SK-N-SH (cell line): ENCODE measurements around the gene ABCA7. TPM values are rescaled to one million over a fixed set of nuclear protein-coding genes. Genes with fewer than 3 reads are reported as not detected.

Experiments
- CTCF ChIA-PET: fragments of 300-600, 350-600 bp; formaldehyde crosslinking; extraction: SDS; loops from one replicate; lab custom pipeline; 2021; lab: Yijun Ruan, JAX
- POLR2A ChIA-PET: fragments of 350-600 bp; sonication (Branson Sonifier 250); formaldehyde crosslinking; extraction: SDS; loops from one replicate; lab custom pipeline; 2020; ENCODE audit warnings: antibody characterized with exemption, inconsistent platforms; lab: Yijun Ruan, JAX
- DNase-seq: peaks from one replicate; pipeline ENCODE4 v3.0.0; 2012
- H2AFZ ChIP-seq: fragments of 200-600 bp; sonication (generic); 2 replicates; pipeline ENCODE4 v1.8.1; 2016; ENCODE audit warnings: antibody characterized with exemption, mild to moderate bottlenecking, low read depth
- H3F3A ChIP-seq: fragments of 200-600 bp; sonication (generic); replicated peaks from 2 replicates; pipeline ENCODE3; 2016; ENCODE audit warnings: antibody characterized with exemption, mild to moderate bottlenecking; ENCODE audit not compliant: insufficient read depth
- H3K27ac ChIP-seq, 2 experiments: fragments of 200-500 bp in 1 of 2; fragments of 200-600 bp in 1 of 2; sonication (Bioruptor generic) in 1 of 2; sonication (generic), shearing (Covaris generic) in 1 of 2; 2 replicates each; pipeline versions ENCODE4 v1.5.1 to v1.6.1; 2014 to 2016; ENCODE audit warnings: low read depth in 2 of 2, inconsistent platforms in 1 of 2, low read length in 1 of 2, mild to moderate bottlenecking in 1 of 2, mixed read lengths in 1 of 2
- H3K27me3 ChIP-seq: fragments of 200-600 bp; sonication (generic), shearing (Covaris generic); 2 replicates; pipeline ENCODE4 v1.6.1; 2016; ENCODE audit warnings: mixed run types; ENCODE audit not compliant: insufficient read depth
- H3K36me3 ChIP-seq, 2 experiments: fragments of 200-500 bp in 1 of 2; fragments of 200-600 bp in 1 of 2; sonication (Bioruptor generic) in 1 of 2; sonication (generic) in 1 of 2; replicated peaks in 1 of 2; 2 replicates each; pipeline versions ENCODE3 to v1.5.1; 2014 to 2016; ENCODE audit warnings: low read length in 1 of 2, mild to moderate bottlenecking in 1 of 2; ENCODE audit not compliant: insufficient read depth in 2 of 2, control insufficient read depth in 1 of 2
- H3K4me1 ChIP-seq, 2 experiments: fragments of 200-500 bp in 1 of 2; fragments of 200-600 bp in 1 of 2; sonication (Bioruptor generic) in 1 of 2; sonication (generic), shearing (Covaris generic) in 1 of 2; 2 replicates each; pipeline versions ENCODE4 v1.5.1 to v1.6.1; 2014 to 2016; ENCODE audit warnings: low read depth in 1 of 2, low read length in 1 of 2, mixed run types in 1 of 2; ENCODE audit not compliant: insufficient read depth in 2 of 2, control insufficient read depth in 1 of 2
- H3K4me2 ChIP-seq: fragments of 200-600 bp; sonication (generic), shearing (Covaris generic); 2 replicates; pipeline ENCODE4 v1.6.1; 2017; ENCODE audit warnings: mixed run types
- H3K4me3 ChIP-seq, 2 experiments: fragments of 200-500 bp in 1 of 2; fragments of 200-600 bp in 1 of 2; sonication (Bioruptor generic) in 1 of 2; sonication (generic), shearing (Covaris generic) in 1 of 2; 2 replicates each; pipeline versions ENCODE4 v1.5.1 to v1.8.1; 2014 to 2016; ENCODE audit warnings: low read depth in 2 of 2, inconsistent platforms in 1 of 2, low read length in 1 of 2, mild to moderate bottlenecking in 1 of 2, mixed read lengths in 1 of 2, moderate library complexity in 1 of 2
- H3K79me2 ChIP-seq: fragments of 200-600 bp; sonication (generic); 2 replicates; pipeline ENCODE4 v1.8.1; 2017; ENCODE audit warnings: mild to moderate bottlenecking; ENCODE audit not compliant: insufficient read depth
- H3K9ac ChIP-seq: fragments of 200-600 bp; sonication (generic); 2 replicates; pipeline ENCODE4 v1.6.1; 2017; ENCODE audit warnings: mixed run types
- H3K9me2 ChIP-seq: fragments of 200-600 bp; sonication (generic); 2 replicates; pipeline ENCODE4 v1.6.1; 2017; ENCODE audit warnings: mixed run types
- H3K9me3 ChIP-seq: fragments of 200-600 bp; sonication (generic); 2 replicates; pipeline ENCODE4 v1.6.1; 2017; ENCODE audit warnings: mixed run types, mild to moderate bottlenecking, moderate library complexity
- H4K20me1 ChIP-seq: fragments of 200-600 bp; sonication (generic); 2 replicates; pipeline ENCODE4 v1.6.1; 2017; ENCODE audit warnings: mild to moderate bottlenecking, mixed run types; ENCODE audit not compliant: insufficient read depth
- ELF1 ChIP-seq: IDR thresholded peaks from 2 replicates; pipeline ENCODE4 v1.4.0; 2012
- FOSL2 ChIP-seq: IDR thresholded peaks from 2 replicates; pipeline ENCODE4 v1.4.0; 2012; ENCODE audit warnings: low read depth, mild to moderate bottlenecking, moderate library complexity, borderline replicate concordance
- GATA2 ChIP-seq: sonication (generic); formaldehyde crosslinking; IDR thresholded peaks from 2 replicates; pipeline ENCODE4 v1.5.0; 2020; ENCODE audit warnings: mild to moderate bottlenecking, missing genetic modification reagents
- NRF1 ChIP-seq: IDR thresholded peaks from 2 replicates; pipeline ENCODE4 v1.6.1; 2012; ENCODE audit warnings: low read depth, mild to moderate bottlenecking, low read length
- RFX5 ChIP-seq: IDR thresholded peaks from 2 replicates; pipeline ENCODE4 v1.6.1; 2012; ENCODE audit warnings: mild to moderate bottlenecking, improper control_type of control experiment, low read length
- RXRA ChIP-seq: IDR thresholded peaks from 2 replicates; pipeline ENCODE4 v1.4.0; 2012; ENCODE audit warnings: low read depth, mild to moderate bottlenecking, borderline replicate concordance
- WGBS: methylation state at CpG from one replicate; pipeline ENCODE4 v1.1.6; 2017; ENCODE audit warnings: low lambda C conversion rate; 5-methylcytosine and 5-hydroxymethylcytosine counted together
- polyA plus RNA-seq, 3 experiments: library from polyadenylated mRNA; depleted of rRNA; stranded (reverse); fragments of >200 nt; gene quantifications; 2 replicates each; pipeline ENCODE4 v1.2.3, GENCODE V29; 2012
- TF ChIP-seq, protein P1 (sequence below): IDR thresholded peaks from 2 replicates; pipeline ENCODE4 v1.6.1; 2012; ENCODE audit warnings: mild to moderate bottlenecking, low read depth, low read length, moderate library complexity
- TF ChIP-seq, protein P2 (sequence below): IDR thresholded peaks from 2 replicates; pipeline ENCODE4 v1.4.0; 2012; ENCODE audit warnings: low read depth, borderline replicate concordance

ABCA7 gene
- polyA plus RNA-seq, 1 of the 3 experiments (the other 2 are of a cell fraction) = 7.8 TPM

DNA sequence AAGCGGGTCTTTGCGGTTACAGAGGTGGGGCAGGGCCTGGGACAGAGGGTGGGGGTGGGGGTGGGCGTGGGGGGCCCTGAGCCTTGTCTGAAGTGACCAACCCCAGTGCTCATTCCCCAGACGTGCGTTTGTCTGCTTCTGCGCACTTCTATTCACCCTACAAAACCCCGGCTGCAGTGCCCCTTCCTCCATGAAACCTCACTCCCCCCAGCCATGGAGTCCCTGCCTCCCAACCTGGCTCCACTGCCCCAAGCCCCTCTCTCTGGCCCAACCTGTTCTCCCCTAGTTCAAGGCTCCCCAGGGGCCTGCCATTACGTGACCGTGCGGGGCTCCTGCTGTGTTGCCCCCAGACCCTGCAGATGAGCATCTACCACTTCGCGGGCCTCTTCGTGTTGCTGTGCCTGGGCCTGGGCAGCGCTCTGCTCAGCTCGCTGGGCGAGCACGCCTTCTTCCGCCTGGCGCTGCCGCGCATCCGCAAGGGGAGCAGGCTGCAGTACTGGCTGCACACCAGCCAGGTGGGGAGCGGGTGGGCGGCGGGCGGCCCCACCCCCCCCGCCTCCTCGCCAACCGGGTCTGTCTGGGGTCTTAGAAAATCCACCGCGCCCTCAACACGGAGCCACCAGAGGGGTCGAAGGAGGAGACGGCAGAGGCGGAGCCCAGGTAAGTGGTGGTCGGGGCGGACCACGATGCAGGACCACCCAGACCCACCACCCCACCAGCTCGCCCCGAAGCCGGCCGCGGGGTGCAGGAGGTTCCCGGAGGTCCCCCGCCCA is 31.5 kb upstream of the ABCA7 start:
- CTCF ChIA-PET = no interaction called here
- no peaks in the 10 kb centered on the region; a peak in 1 of 4 replicates for H3K4me1 ChIP-seq
- no peak overlapping the region for H2AFZ ChIP-seq
- no peak overlapping the region for H3K4me2 ChIP-seq
- H3K27me3 ChIP-seq = peaks cover 10% of the 10 kb centered on the region
- no peaks in the 10 kb centered on the region for H3K9me2 ChIP-seq
- no peak for DNase-seq
- peaks cover 6% of the 10 kb centered on the region; the same call in 1 of the 2 replicates for H4K20me1 ChIP-seq
- TF ChIP-seq NRF1 (no peak), RXRA (no peak), GATA2 (CRISPR knock-in tag) (no peak), ELF1 (no peak)
- TF ChIP-seq, protein P1, sequence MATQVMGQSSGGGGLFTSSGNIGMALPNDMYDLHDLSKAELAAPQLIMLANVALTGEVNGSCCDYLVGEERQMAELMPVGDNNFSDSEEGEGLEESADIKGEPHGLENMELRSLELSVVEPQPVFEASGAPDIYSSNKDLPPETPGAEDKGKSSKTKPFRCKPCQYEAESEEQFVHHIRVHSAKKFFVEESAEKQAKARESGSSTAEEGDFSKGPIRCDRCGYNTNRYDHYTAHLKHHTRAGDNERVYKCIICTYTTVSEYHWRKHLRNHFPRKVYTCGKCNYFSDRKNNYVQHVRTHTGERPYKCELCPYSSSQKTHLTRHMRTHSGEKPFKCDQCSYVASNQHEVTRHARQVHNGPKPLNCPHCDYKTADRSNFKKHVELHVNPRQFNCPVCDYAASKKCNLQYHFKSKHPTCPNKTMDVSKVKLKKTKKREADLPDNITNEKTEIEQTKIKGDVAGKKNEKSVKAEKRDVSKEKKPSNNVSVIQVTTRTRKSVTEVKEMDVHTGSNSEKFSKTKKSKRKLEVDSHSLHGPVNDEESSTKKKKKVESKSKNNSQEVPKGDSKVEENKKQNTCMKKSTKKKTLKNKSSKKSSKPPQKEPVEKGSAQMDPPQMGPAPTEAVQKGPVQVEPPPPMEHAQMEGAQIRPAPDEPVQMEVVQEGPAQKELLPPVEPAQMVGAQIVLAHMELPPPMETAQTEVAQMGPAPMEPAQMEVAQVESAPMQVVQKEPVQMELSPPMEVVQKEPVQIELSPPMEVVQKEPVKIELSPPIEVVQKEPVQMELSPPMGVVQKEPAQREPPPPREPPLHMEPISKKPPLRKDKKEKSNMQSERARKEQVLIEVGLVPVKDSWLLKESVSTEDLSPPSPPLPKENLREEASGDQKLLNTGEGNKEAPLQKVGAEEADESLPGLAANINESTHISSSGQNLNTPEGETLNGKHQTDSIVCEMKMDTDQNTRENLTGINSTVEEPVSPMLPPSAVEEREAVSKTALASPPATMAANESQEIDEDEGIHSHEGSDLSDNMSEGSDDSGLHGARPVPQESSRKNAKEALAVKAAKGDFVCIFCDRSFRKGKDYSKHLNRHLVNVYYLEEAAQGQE = no peak
- no peak overlapping the region for H3K9ac ChIP-seq
- POLR2A ChIA-PET = no interaction called here
- WGBS = 98% methylated on average over 20 of the region's 45 CpGs
- no peak overlapping the region for H3K4me3 ChIP-seq
- H3K79me2 ChIP-seq = peaks cover 5% of the 10 kb centered on the region; the same call in 1 of the 2 replicates
- no peak overlapping the region for H3K27ac ChIP-seq
- H3K36me3 ChIP-seq = peaks cover 0 to 40% of the 10 kb centered on the region in 2 experiments
- H3K9me3 ChIP-seq = no peaks in the 10 kb centered on the region
- H3F3A ChIP-seq = peaks cover 9% of the 10 kb centered on the region

DNA sequence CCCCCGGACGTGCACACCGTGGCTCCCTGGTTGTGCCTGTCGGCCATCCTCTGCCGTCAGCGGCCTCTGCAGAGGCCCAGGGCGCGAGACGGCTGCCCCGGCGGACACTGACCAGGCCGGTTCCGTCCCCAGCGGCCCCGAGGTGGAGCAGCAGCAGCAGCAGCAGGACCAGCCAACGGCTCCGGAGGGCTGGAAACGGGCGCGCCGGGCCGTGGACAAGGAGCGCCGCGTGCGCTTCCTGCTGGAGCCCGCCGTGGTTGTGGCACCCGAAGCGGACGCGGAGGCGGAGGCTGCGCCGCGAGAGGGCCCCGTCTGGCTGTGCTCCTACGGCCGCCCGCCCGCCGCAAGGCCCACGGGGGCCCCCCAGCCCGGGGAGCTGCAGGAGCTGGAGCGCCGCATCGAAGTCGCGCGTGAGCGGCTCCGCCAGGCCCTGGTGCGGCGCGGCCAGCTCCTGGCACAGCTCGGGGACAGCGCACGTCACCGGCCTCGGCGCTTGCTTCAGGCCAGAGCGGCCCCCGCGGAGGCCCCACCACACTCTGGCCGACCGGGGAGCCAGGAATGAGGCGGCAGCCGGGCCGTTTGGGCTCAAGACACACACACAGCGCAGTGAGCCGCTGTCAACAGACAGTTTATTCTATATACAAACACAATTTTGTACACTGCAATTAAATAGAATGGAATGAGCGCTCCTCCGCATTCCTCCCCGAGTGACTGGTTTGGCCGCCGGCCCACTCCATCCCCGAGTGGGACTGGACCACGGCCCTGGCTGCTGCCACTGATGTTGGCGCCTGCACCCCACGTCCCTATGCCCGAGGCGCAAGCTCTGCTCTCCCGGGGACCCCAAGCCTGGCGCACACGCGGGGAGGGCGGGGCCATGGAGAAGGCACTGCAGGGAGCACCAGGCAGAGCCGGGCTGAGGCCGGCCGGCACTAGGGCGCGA is 30.6 kb upstream of the ABCA7 start:
- H3K27ac ChIP-seq = no peak overlapping the region
- H3K36me3 ChIP-seq = peaks cover 0 to 47% of the 10 kb centered on the region in 2 experiments
- H3K79me2 ChIP-seq = peaks cover 8% of the 10 kb centered on the region; the same call in 1 of the 2 replicates
- ChIA-PET CTCF (no interaction called here), POLR2A (no interaction called here)
- peaks cover 9% of the 10 kb centered on the region for H3F3A ChIP-seq
- H3K9me3 ChIP-seq = no peaks in the 10 kb centered on the region
- H3K9ac ChIP-seq = no peak overlapping the region
- no peak overlapping the region for H3K4me3 ChIP-seq
- peaks cover 1% of the 10 kb centered on the region for H3K27me3 ChIP-seq
- H2AFZ ChIP-seq = no peak overlapping the region
- no peaks in the 10 kb centered on the region for H3K9me2 ChIP-seq
- WGBS = 93% methylated on average over 41 of the region's 92 CpGs
- TF ChIP-seq FOSL2 (no peak), NRF1 (no peak), RFX5 (no peak)
- TF ChIP-seq, protein P2, sequence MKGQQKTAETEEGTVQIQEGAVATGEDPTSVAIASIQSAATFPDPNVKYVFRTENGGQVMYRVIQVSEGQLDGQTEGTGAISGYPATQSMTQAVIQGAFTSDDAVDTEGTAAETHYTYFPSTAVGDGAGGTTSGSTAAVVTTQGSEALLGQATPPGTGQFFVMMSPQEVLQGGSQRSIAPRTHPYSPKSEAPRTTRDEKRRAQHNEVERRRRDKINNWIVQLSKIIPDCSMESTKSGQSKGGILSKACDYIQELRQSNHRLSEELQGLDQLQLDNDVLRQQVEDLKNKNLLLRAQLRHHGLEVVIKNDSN = no peak
- no peak overlapping the region for H3K4me2 ChIP-seq
- DNase-seq = no peak
- no peaks in the 10 kb centered on the region for H3K4me1 ChIP-seq
- peaks cover 9% of the 10 kb centered on the region; the same call in 1 of the 2 replicates for H4K20me1 ChIP-seq
